GM20431 (cell line): ENCODE measurements around the gene SLC17A5.

Source experiments
- in situ Hi-C: fragments of 300-500 bp; cut with MseI, MboI; formaldehyde crosslinking; loops from one replicate; pipeline ENCODE4 v1.15.0; 2020; ENCODE audit warnings: low sequenced_read_pairs; ENCODE audit not compliant: unreplicated experiment

Gene SLC17A5

GRCh38 chr6:73547036-73547435 lies 106.8 kb downstream of the SLC17A5 start:
- in situ Hi-C loops = no loop called here
